Skeletal muscle cell (primary cell): ENCODE measurements around the gene SKIL.
A peak's percentile ranks its signal among the peaks of the same experiment; 100 is the strongest.

Source experiments
- DNase-seq: peaks from one replicate; pipeline ENCODE4 v3.0.0-alpha.2; 2010; ENCODE audit warnings: low read depth
- H3K4me3 ChIP-seq: 2 replicates; pipeline ENCODE4 v1.5.1; 2011; ENCODE audit warnings: low read depth, mild to moderate bottlenecking, control low read depth, low read length, moderate library complexity

Gene SKIL

DNA sequence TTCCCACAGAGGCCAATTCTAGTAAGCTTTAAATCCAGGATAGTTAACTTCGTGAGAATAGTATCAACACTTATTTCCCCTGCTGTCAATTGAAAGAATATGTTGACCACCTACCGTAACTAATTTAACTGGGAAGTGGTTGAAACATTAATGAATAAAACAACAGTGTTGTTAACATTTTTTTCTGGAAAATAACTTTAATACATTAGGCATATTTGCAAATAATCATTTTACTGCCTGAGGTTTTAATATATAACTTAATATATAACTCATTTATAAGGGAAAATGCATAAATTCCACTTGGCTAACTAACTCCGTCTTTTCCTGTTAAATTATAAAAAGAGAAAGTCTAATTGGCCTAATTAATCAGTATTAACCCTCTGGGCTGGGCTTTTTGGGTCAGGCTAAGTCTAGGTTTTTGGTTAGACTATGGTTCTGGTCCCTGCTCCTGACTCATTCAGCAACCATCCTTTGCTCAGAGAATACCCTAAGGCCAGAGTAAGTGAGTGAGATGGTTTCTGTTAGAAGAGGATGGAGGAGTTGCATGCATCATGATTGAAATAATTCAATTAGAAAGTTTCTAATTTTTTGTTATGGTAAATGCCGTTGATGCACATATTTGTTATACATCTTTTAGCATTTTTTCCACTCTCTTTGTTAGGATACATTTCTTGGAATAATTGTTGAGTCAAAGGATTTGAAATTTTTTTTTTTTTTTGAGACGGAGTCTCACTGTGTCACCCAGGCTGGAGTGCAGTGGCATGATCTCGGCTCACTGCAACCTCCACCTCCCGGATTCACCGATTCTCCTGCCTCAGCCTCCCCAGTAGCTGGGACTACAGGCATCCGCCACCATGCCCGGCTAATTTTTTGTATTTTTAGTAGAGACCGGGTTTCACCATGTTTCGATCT lies 10.8 kb upstream of the SKIL start:
- no peak overlapping the region for H3K4me3 ChIP-seq
- DNase-seq = no peak

DNA sequence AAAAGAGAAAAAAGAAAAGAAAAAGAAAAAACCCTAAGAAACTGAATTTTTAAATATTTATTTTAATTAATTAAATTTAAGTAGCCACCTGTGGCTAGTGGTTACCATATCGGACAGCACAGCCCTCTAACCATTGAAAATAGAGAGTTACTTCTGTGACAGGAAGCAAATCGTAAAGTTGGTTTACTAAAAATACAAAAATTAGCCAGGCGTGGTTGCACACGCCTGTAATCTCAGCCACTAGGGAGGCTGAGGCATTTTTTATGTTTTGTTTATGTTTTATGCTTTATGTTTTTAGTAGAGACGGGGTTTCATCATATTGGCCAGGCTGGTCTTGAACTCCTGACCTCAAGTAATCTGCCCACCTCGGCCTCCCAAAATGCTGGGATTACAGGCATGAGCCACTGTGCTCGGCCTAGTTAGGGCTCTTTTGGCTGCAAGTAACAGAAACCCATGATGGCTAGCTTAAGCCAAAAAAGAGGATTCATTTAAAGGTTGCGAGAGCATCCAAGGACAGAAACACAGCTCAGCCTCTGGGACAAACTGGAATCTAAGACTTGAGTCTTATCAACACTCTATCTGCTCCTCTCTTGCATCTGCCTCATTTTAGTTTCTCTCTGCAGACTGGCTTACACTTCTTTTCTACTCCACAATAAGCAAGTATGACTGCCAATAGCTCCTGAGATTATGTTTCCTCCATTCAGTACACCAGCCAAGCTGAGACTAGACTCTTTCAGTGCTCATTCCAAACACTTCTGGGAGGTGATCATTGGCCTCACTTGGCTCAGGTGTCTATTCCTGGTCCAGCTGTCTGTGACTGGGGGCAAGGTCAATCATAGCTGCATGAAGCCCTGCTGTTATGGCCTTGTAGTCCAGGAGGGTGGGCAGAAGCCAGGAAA lies 6.8 kb upstream of the SKIL start:
- H3K4me3 ChIP-seq = no peak overlapping the region
- no peak for DNase-seq

DNA sequence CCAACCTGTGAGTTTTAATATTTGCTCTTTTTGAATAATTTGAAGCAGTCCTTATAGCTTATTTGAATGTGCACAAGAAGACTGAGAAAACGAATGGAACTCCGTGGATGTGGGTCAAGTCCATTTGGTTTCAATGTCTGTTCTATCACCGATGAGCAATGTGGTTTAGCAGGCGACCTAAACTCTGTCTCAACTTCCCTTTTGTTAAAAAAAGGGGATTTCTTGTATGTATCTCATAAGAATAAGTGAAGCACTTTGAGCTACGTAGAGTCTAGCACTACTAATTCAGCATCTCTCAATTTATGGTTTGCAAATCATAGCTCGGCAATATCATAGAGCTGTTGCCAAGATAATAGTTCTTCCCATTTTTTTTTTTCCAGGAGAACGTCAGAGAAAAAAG lies 4.6 kb upstream of the SKIL start:
- DNase-seq = no peak
- no peak overlapping the region for H3K4me3 ChIP-seq

DNA sequence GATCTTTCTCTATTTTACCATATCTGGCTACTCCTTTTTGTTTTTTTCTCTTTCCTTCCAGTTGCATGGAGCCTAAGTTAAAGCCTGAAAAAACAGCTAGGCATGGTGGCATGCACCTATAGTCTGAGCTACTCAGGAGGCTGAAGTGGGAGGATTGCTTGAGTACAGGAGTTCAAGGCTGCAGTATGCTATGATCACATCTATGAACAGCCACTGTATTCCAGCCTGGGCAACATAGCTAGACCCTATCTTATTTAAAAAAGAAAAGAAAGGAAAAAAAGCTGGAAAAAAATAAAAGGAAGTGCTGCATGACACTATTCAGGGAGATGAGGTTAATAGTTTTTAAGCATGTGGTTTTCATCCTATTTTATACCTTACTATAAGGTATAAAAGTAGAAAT lies 4.0 kb upstream of the SKIL start:
- H3K4me3 ChIP-seq = no peak overlapping the region
- no peak for DNase-seq

DNA sequence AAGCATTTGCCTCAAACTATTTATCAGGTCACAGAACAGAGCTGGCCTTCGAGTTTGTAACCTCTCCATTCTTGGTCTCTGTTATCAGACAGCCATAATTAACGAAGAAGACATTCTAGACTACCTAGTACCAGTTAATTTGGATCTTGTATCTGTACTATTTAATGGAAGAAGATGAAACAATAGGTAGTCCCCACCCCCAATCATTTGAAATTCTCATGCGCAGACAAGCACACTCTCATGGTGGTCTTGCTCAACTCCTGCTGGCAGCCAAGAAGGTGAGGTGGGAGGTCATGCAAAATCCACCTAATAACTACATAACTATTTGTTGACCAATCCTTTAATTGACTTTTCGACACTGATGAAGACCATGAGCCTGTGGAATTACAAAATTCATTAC lies 2.8 kb upstream of the SKIL start:
- H3K4me3 ChIP-seq = no peak overlapping the region
- no peak for DNase-seq

DNA sequence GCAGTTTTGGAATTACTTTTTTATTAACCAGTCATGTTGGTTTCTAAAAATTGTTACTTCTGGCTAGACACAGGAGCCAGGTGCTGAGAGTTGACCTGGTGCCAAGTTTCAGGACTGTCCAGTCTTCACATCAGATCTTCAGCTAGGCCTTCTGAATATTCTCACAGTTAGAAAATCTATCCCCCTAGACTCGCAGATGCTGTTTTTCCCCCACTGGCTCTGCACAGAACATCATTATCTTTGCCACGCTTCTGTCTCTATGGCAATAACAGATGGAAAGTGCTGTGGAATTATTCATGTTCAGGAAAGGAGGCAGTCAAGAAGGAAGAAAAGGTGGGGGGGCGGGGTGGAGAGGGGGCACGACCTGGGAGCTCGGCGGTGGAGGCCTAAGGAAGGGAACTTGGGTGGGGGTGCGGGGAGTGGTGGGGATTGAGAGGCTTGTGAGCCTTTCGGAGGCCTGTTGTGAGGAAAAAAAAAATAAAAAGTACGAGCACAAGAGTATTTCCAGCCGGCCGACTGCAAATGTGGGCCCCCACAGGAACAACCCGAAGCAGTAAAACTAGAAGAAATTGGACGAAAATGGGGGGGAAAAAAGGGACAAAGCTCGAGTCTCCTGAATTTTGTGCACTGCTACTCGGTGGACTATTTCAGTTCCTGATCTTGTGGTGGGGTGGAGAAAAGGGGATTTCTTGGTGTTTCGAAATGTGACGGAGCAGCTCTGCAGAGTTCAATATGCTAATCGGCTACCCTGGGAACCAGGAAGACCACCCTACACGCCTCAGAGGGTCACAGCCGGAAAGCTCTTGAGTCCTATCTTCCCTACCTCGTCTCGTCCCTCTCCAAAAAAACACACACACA lies 1.5 kb upstream of the SKIL start:
- DNase-seq = no peak
- H3K4me3 ChIP-seq = peak overlapping the region; percentile 44

DNA sequence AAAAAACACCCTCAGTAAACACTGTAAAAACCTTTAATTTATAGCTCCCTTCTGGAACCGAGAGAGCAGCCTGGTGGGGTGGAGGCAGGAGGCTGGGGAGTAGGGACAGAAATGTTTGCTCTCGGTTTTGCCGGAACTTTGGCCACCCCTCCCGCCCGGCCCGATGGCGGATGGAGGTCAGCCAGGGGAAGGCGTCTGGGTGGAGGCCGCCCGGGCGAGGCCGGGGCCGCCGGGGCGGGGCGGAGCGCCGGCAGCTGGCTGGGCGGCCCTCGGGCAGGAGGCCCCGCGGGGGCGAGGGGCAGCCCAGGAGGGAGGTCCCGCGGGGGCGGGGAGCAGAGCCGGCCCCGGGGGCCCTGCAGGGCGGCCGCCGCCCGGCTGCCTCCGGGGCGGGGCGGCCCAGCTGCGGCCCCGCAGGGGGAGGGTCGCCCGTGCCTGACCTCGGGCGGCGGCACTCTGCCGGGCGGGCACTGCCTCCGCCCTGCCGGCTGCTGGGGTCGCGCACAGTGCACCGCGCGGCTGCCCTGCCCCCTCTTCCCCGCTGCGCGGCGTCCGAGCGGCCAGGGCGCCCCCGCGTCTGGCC lies 829 bp upstream of the SKIL start:
- peak overlapping the region; percentile 44 for H3K4me3 ChIP-seq
- DNase-seq = peak; percentile 60

DNA sequence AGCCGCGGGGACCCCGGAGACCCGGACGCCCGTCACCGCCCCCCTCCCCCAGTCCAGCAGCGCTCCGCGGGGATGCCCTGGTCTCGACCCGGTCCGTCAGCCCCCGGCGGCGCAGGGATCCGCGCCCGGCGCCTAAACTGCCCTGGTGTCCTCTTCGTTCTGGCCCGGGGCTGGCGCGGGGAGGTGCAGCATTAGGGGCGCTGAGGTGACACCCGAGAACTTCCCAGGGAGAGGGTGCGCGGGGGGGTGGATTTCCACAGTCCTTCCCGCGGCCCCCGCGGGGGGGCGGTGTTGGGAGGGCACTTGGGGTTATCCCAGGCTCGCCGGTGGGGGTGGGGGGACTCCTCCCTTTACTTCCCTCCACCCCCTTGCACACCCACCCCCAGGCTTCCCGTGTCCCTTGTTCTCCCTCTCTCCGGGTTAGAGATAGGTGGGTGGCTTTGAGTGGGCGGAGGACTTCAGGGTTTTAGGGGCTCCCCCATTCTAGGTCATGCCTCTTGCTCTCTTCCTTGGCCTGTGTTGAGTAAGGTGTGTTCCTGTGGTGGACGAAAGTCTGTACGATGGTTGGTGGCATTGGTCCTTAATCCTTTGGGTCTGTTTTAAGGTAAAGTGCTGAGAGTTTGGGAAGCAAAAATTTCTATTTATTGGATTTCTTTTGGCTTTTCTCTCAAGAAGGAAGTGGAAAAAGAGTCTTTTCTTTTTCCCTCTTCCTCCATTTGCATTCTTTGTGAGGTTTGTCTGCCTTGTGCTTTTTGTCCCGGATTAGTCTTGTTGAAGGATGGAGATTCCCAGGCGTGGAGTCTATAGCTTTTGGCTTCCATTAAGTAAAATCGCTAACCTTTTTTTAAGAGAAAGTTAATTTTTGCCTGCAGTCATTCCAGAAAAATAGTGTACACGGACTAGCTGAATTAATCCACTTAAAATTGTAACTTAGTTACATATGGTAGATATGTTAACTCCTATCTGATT lies 811 bp downstream of the SKIL start:
- H3K4me3 ChIP-seq = peak overlapping the region; percentile 72
- no peak for DNase-seq

DNA sequence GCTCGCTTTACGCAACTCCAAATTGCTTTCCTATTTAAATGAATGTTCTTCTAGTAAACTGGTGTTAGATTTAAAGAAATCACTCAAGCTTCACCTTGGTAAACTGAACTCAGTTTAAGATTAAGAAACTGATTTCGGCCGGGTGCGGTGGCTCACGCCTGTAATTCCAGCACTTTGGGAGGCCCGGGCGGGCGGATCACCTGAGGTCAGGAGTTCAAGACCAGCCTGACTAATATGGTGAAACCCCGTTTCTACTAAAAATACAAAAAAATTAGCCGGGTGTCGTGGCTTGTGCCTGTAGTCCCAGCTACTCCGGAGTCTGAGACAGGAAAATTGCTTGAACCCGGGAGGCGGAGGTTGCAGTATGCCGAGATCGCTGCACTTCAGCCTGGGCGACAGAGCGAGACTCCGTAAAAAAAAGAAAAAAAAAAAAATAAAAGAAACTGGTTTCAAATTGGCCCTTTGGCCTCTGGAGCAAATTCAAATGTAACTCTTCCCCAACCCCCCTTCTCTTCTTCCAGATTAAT lies 1.7 kb downstream of the SKIL start:
- DNase-seq = no peak
- H3K4me3 ChIP-seq = peak overlapping the region; percentile 72

DNA sequence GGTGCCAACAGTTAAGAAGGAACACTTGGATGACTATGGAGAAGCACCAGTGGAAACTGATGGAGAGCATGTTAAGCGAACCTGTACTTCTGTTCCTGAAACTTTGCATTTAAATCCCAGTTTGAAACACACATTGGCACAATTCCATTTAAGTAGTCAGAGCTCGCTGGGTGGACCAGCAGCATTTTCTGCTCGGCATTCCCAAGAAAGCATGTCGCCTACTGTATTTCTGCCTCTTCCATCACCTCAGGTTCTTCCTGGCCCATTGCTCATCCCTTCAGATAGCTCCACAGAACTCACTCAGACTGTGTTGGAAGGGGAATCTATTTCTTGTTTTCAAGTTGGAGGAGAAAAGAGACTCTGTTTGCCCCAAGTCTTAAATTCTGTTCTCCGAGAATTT lies 3.0 kb downstream of the SKIL start:
- H3K4me3 ChIP-seq = no peak overlapping the region
- no peak for DNase-seq

DNA sequence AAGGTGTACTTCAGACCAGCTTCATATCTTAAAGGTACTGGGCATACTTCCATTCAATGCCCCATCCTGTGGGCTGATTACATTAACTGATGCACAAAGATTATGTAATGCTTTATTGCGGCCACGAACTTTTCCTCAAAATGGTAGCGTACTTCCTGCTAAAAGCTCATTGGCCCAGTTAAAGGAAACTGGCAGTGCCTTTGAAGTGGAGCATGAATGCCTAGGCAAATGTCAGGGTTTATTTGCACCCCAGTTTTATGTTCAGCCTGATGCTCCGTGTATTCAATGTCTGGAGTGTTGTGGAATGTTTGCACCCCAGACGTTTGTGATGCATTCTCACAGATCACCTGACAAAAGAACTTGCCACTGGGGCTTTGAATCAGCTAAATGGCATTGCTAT lies 3.4 kb downstream of the SKIL start:
- no peak overlapping the region for H3K4me3 ChIP-seq
- no peak for DNase-seq

DNA sequence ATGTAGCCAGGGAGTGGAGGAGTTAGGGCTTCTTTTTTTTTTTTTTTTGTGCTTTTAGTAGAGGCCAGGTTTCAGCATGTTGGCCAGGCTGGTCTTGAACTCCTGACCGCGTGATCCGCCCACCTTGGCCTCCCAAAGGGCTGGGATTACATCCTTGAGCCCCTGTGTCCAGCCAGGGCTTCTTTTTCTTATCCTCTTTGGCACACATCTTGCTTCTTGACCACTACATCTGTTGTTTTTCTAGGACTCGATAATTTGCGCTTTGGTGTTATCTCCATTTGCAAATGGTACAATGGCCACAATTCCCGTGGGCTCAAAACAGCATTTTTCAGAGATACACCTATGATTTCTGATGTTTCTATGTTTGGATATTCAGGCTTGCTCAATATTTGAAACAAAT lies 4.2 kb downstream of the SKIL start:
- DNase-seq = no peak
- peak overlapping the region; percentile 8 for H3K4me3 ChIP-seq

DNA sequence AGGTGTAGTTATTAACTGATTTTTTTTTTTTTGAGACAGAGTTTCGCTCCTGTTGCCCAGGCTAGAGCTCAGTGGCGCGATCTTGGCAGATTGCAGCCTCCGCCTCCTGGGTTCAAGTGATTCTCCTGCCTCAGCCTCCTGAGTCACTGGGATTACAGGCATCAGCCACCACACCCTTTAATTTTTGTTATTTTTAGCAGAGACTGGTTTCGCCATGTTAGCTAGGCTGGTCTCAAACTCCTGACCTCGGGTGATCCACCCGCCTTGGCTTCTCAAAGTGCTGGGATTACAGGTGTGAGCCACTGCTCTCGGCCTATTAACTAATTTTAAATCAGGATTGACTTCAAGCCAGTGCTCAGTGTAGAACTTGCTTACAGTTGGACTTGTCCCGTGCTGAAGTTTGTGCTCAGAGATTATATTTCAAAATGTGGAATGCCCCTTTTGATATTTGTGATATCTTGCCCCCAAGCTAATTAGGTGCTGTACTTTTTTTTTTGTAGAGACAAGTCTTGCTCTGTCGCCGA lies 6.0 kb downstream of the SKIL start:
- no peak overlapping the region for H3K4me3 ChIP-seq

DNA sequence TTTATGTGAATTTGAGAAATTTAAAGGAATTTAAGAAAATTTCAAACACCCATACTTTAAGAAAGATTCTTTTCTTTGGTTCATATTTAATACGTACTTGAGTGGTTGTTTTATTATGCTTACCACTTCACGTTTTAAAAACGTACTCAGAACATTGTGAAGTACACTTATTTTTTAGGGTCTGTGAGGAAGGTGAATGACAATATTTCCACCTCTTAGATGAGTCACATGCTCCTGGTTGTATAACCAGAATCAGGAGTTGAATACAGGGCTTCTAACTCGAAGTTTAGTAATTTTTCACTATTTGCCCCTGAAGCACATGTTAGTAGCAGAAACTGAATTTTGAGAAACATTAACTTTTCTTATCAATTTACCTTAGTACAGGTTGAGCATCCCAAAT lies 7.5 kb downstream of the SKIL start:
- DNase-seq = no peak
- H3K4me3 ChIP-seq = no peak overlapping the region

More for the DNA sequence above, 6.0 kb downstream of the SKIL start:
- DNase-seq = no peak

DNA sequence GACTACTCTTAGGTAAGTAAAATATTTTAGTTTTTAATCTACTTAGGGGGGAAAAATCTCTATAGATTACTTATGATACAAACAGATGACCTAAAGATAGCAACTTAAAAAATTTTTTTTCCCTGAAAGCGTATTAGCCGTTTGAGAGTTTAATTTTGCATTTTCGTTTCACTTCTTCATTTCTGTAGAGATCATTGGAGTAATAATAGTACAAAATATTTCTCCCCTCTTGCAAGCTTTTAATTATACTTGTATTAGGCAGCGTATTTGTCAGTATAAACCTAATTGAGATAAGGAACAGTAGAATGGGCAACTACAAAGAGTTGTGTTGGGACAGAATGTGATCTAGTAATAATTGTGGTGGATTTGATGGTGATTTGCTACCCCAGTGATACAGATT lies 10.3 kb downstream of the SKIL start:
- H3K4me3 ChIP-seq = no peak overlapping the region
- no peak for DNase-seq

DNA sequence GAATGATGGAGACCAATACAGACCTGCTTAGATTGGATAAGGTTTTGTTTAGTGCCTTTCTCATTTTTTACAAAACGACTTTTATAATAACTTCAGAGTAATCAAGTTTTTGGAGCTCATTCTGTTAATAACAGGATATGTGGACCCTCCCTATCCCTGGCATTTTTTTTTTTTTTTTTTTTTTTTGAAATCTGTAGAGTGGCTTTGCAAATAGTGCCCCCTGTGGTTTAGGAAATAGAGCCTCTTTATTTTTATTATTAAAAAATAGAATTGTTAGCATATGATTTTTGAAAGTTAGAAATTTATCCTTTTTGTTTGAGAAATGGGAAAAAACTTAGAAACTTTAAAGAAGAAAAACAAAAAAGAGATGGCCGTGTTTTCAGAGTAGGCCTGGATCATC lies 11.4 kb downstream of the SKIL start:
- no peak overlapping the region for H3K4me3 ChIP-seq
- DNase-seq = no peak

DNA sequence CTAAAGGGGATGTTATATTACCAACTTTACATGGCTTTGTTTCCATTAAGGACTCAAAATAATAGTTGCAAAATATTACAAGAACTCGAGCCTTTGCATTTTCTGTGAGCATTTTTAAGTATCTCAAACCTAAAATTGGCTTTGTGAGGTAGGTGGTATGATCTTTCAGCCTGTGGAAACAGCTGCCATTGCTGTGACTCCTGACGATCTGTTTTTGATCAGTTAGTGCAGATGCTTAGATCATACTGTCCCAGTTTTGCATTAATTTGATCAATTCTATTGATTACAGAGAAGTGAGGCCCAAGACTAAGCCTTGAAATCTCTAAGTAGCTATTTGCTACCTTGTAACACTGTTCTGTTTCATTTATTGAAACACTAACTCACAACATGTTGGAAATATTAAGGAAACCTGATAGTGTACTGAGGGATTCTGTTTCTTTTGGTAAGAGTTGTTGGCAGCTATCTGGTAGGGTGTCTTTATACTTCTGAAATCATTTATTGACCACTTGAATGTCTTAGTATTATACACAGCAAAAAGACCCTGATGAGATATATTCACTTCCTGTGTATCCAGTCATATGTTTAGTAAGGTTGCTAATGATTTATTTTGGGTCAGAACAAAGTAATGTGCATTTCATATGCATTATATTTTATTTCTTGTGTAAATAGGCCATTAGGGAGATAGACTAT lies 14.8 kb downstream of the SKIL start:
- DNase-seq = no peak
- no peak overlapping the region for H3K4me3 ChIP-seq
